Measurements from ENCODE around the gene RIF1.

- TF ChIP-seq EGR1 (IDR thresholded peaks at IDR 0.05) (no peak), TAF1 (IDR thresholded peaks at IDR 0.05; ENCODE audit: low read depth) (no peak), RAD21 (IDR thresholded peaks at IDR 0.05; ENCODE audit: low read depth) (no peak), EP300 (IDR thresholded peaks at IDR 0.05; ENCODE audit: borderline replicate concordance) (no peak), ZBTB7A (IDR thresholded peaks at IDR 0.05; ENCODE audit: low read depth) (peak; percentile 14; the same call in 1 of the 2 replicates), TEAD4 (IDR thresholded peaks at IDR 0.05) (no peak)
- TF ChIP-seq, protein P1, sequence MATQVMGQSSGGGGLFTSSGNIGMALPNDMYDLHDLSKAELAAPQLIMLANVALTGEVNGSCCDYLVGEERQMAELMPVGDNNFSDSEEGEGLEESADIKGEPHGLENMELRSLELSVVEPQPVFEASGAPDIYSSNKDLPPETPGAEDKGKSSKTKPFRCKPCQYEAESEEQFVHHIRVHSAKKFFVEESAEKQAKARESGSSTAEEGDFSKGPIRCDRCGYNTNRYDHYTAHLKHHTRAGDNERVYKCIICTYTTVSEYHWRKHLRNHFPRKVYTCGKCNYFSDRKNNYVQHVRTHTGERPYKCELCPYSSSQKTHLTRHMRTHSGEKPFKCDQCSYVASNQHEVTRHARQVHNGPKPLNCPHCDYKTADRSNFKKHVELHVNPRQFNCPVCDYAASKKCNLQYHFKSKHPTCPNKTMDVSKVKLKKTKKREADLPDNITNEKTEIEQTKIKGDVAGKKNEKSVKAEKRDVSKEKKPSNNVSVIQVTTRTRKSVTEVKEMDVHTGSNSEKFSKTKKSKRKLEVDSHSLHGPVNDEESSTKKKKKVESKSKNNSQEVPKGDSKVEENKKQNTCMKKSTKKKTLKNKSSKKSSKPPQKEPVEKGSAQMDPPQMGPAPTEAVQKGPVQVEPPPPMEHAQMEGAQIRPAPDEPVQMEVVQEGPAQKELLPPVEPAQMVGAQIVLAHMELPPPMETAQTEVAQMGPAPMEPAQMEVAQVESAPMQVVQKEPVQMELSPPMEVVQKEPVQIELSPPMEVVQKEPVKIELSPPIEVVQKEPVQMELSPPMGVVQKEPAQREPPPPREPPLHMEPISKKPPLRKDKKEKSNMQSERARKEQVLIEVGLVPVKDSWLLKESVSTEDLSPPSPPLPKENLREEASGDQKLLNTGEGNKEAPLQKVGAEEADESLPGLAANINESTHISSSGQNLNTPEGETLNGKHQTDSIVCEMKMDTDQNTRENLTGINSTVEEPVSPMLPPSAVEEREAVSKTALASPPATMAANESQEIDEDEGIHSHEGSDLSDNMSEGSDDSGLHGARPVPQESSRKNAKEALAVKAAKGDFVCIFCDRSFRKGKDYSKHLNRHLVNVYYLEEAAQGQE (IDR thresholded peaks at IDR 0.05; ENCODE audit: low read depth) = no peak
Observed at GRCh38 chr2:151410485-151410834, 758 bp downstream of the RIF1 start.

Data from Ishikawa (cell line).